Cardiac fibroblast (primary cell): ENCODE data around the gene NFE2L3.

ENCODE experiments used
- DNase-seq, 2 donors: peaks; one replicate each; pipeline versions ENCODE4 v3.0.0 to v3.0.0-alpha.2; 2010; ENCODE audit warnings: low read depth in 2 of 2
- H3K4me3 ChIP-seq, 2 donors: replicated peaks in 1 of 2; 1 replicate in 1 of 2; 2 replicates in 1 of 2; pipeline ENCODE4 v1.5.1; 2011; ENCODE audit warnings: low read depth in 2 of 2, low read length in 2 of 2, mild to moderate bottlenecking in 2 of 2, moderate library complexity in 1 of 2
- CTCF ChIP-seq: IDR thresholded peaks from one replicate; pipeline ENCODE4 v1.5.1; 2011; ENCODE audit warnings: low read depth, mild to moderate bottlenecking, low read length, inconsistent platforms

Gene NFE2L3

GRCh38 chr7:26151953-26152781 is at the start of gene NFE2L3:
TSS of gene NFE2L3 (plus strand) at chr7:26152198. CDS start at chr7:26152499, 301 bp downstream.
- peak within 1 kb of the TSS; percentile 41 to 59 for H3K4me3 ChIP-seq
- peak; percentile 52 to 64 for DNase-seq
- no peak for TF ChIP-seq CTCF

- no peak for DNase-seq
- H3K4me3 ChIP-seq = no peak overlapping the region
- no peak for TF ChIP-seq CTCF
Observed at GRCh38 chr7:26103596-26103995, 48.4 kb upstream of the NFE2L3 start.

GRCh38 chr7:26105236-26105635 is 46.8 kb upstream of the NFE2L3 start:
- no peak for TF ChIP-seq CTCF
- H3K4me3 ChIP-seq = no peak overlapping the region
- no peak for DNase-seq

GRCh38 chr7:26105931-26106330 is 46.1 kb upstream of the NFE2L3 start:
- H3K4me3 ChIP-seq = no peak overlapping the region
- no peak for TF ChIP-seq CTCF
- DNase-seq = no peak

GRCh38 chr7:26112203-26112740 is 39.7 kb upstream of the NFE2L3 start:
- no peak for TF ChIP-seq CTCF
- no peak for DNase-seq
- no peak overlapping the region for H3K4me3 ChIP-seq

GRCh38 chr7:26115650-26116049 is 36.3 kb upstream of the NFE2L3 start:
- no peak for DNase-seq
- TF ChIP-seq CTCF = no peak
- H3K4me3 ChIP-seq = no peak overlapping the region
